T-helper 1 cell treated with Interleukin-12 subunit alpha and Interleukin-12 subunit beta and Interleukin-4 antibody, amounts not matched to agents 30 μg/mL and 1 μg/mL, for 36 hours (primary cell): ENCODE results near the gene MAP6.

Source experiments
- H3K27ac Mint-ChIP-seq: one replicate; pipeline ENCODE4 v1.8.0; 2021; ENCODE audit warnings: mild to moderate bottlenecking, mixed read lengths
- H3K27me3 Mint-ChIP-seq: one replicate; pipeline ENCODE4 v1.8.0; 2021; ENCODE audit warnings: low read depth, mixed read lengths
- H3K36me3 Mint-ChIP-seq: one replicate; pipeline ENCODE4 v1.8.0; 2021; ENCODE audit warnings: low read depth, mixed read lengths
- H3K4me1 Mint-ChIP-seq: one replicate; pipeline ENCODE4 v1.8.0; 2021; ENCODE audit warnings: low read depth, mixed read lengths
- H3K4me3 Mint-ChIP-seq: one replicate; pipeline ENCODE4 v1.8.0; 2021; ENCODE audit warnings: mild to moderate bottlenecking, moderate library complexity, mixed read lengths
- H3K9me3 Mint-ChIP-seq: one replicate; pipeline ENCODE4 v1.8.0; 2021; ENCODE audit warnings: mixed read lengths

The MAP6 gene

GRCh38 chr11:75631086-75631730 lies 37.6 kb downstream of the MAP6 start:
- Mint-ChIP-seq H3K27ac (no peak overlapping the region), H3K9me3 (no peaks in the 10 kb centered on the region), H3K27me3 (peaks cover 64% of the 10 kb centered on the region), H3K4me3 (no peak overlapping the region), H3K36me3 (no peaks in the 10 kb centered on the region), H3K4me1 (no peaks in the 10 kb centered on the region)

- no peak overlapping the region for H3K27ac Mint-ChIP-seq
- H3K27me3 Mint-ChIP-seq: peaks cover 47% of the 10 kb centered on the region
- no peak overlapping the region for H3K4me3 Mint-ChIP-seq
- no peaks in the 10 kb centered on the region for H3K36me3 Mint-ChIP-seq
- H3K9me3 Mint-ChIP-seq: no peaks in the 10 kb centered on the region
- H3K4me1 Mint-ChIP-seq: no peaks in the 10 kb centered on the region
Measured at GRCh38 chr11:75627906-75628668, 40.8 kb downstream of the MAP6 start.

- Mint-ChIP-seq H3K27ac (no peak overlapping the region), H3K36me3 (no peaks in the 10 kb centered on the region), H3K9me3 (no peaks in the 10 kb centered on the region), H3K4me1 (no peaks in the 10 kb centered on the region), H3K27me3 (peaks cover 37% of the 10 kb centered on the region), H3K4me3 (no peak overlapping the region)
Measured at GRCh38 chr11:75626889-75627529, 41.8 kb downstream of the MAP6 start.

- Mint-ChIP-seq H3K4me3 (no peak overlapping the region), H3K27me3 (peaks cover 32% of the 10 kb centered on the region), H3K27ac (no peak overlapping the region), H3K4me1 (no peaks in the 10 kb centered on the region), H3K36me3 (no peaks in the 10 kb centered on the region), H3K9me3 (no peaks in the 10 kb centered on the region)
Measured at GRCh38 chr11:75625991-75626888, 42.6 kb downstream of the MAP6 start.

DNA sequence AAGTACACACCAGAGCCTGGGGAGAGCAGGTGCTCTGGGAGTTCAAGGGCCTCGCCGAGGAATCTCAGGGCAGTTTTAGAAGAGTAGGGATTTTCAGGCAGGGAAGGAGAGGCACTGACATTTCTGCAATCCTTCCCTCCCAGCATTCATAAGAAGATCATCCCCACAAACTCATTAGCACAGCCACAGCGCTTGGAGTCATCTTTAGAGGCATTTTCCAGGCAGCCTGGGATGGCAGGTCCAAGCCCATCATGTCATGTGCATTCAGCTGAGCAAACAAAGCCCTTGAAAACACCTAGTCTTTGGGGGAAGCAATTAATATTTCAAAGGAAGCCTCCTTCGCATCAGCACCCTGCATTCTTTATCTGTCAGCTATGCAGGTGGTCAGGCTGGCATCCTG lies 43.8 kb downstream of the MAP6 start:
- no peaks in the 10 kb centered on the region for H3K36me3 Mint-ChIP-seq
- H3K27me3 Mint-ChIP-seq: peaks cover 28% of the 10 kb centered on the region
- H3K27ac Mint-ChIP-seq: no peak overlapping the region
- H3K9me3 Mint-ChIP-seq: no peaks in the 10 kb centered on the region
- H3K4me3 Mint-ChIP-seq: no peak overlapping the region
- no peaks in the 10 kb centered on the region for H3K4me1 Mint-ChIP-seq

DNA sequence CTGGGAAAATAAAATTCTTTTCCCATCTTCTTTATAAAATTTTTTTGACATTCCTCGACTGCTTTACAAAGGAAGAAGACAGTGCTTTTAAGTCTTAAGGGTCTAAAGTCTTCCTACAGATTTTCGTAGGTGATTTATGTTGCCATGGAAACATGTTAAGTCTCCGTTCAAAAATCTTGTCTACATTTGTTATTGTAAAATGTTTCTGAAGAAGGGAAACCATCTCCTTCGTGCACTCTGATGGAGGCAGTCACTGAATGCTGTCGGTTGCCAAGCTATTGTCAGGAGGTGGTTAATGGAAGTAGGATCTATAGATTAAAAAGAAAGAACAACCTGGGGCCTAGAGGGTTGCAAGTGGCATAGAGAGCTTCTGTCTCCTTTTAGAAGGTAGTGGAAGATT lies 52.6 kb downstream of the MAP6 start:
- H3K4me1 Mint-ChIP-seq: no peaks in the 10 kb centered on the region
- peaks cover 24% of the 10 kb centered on the region for H3K27me3 Mint-ChIP-seq
- H3K4me3 Mint-ChIP-seq: no peak overlapping the region
- H3K36me3 Mint-ChIP-seq: no peaks in the 10 kb centered on the region
- H3K9me3 Mint-ChIP-seq: no peaks in the 10 kb centered on the region
- no peak overlapping the region for H3K27ac Mint-ChIP-seq

DNA sequence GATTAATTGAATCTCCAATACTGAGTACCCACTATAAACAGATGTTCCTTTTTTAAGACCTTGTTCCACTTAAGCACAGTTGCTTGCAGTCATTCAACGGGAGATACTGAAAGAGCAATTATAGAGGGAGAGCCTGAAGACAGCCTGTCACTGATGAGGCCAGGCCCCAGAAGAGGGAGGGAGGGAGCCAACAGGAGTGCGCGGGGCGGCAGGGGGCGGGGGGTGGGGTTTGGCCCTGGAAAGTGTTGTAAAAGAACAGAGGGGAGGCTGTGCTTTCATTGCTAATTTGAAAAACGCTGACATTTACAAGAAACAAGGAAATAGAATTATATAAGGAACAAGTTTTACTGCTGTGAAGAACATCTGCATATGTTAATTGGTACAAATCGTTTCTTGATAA lies 53.1 kb downstream of the MAP6 start:
- no peaks in the 10 kb centered on the region for H3K36me3 Mint-ChIP-seq
- no peaks in the 10 kb centered on the region for H3K9me3 Mint-ChIP-seq
- peaks cover 21% of the 10 kb centered on the region for H3K27me3 Mint-ChIP-seq
- H3K4me3 Mint-ChIP-seq: no peak overlapping the region
- H3K4me1 Mint-ChIP-seq: no peaks in the 10 kb centered on the region
- no peak overlapping the region for H3K27ac Mint-ChIP-seq

DNA sequence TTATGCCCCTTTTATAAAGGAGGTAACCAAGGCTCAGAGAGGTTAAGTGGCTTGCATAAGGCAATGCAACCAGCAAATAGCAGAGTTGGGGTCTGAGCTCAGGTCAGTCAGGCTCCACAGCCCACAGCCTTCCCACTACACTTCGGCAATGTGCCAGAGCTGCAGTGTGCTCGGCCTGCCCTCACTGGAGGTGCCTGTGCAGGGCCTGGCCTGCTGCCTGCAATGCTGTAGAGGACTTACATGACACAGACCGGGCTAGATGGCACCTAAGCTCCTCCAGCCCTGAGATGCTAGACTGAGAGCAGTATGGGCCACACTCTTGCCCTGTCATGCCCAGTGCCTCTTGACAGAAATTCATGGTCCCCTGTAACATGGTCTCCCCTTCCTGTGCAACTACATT lies 57.0 kb downstream of the MAP6 start:
- H3K9me3 Mint-ChIP-seq: no peaks in the 10 kb centered on the region
- no peak overlapping the region for H3K4me3 Mint-ChIP-seq
- H3K36me3 Mint-ChIP-seq: no peaks in the 10 kb centered on the region
- no peaks in the 10 kb centered on the region for H3K4me1 Mint-ChIP-seq
- H3K27me3 Mint-ChIP-seq: peaks cover 17% of the 10 kb centered on the region
- H3K27ac Mint-ChIP-seq: no peak overlapping the region

GRCh38 chr11:75606099-75606498 lies 62.7 kb downstream of the MAP6 start:
- Mint-ChIP-seq H3K9me3 (no peaks in the 10 kb centered on the region), H3K27ac (no peak overlapping the region), H3K4me1 (peaks cover 1% of the 10 kb centered on the region), H3K36me3 (no peaks in the 10 kb centered on the region), H3K4me3 (no peak overlapping the region), H3K27me3 (peaks cover 27% of the 10 kb centered on the region)

GRCh38 chr11:75603791-75604736 lies 64.8 kb downstream of the MAP6 start:
- H3K9me3 Mint-ChIP-seq: no peaks in the 10 kb centered on the region
- H3K36me3 Mint-ChIP-seq: no peaks in the 10 kb centered on the region
- no peak overlapping the region for H3K4me3 Mint-ChIP-seq
- peaks cover 25% of the 10 kb centered on the region for H3K27me3 Mint-ChIP-seq
- H3K27ac Mint-ChIP-seq: no peak overlapping the region
- peaks cover 1% of the 10 kb centered on the region for H3K4me1 Mint-ChIP-seq

DNA sequence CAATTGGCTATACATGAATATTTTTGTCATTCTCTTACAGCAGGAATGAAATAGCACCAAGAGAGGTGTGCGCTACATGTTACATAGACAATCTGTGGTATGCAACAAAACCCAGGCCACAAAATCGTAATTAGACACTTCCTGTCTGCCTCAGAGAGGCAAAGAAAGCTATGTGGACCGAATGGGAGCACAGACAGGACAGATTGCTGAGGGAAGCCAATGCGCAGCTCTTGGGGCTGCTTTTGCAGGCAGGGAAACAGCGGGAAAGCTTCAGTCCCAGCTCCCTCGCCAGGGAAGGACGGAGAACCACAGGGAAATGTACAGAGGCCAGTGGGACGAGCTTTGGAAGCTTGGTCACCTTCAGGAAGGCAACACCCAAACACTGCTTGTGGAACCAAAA lies 65.9 kb downstream of the MAP6 start:
- peaks cover 30% of the 10 kb centered on the region for H3K27me3 Mint-ChIP-seq
- H3K4me1 Mint-ChIP-seq: peaks cover 1% of the 10 kb centered on the region
- H3K36me3 Mint-ChIP-seq: no peaks in the 10 kb centered on the region
- peak overlapping the region; percentile 45 for H3K27ac Mint-ChIP-seq
- H3K4me3 Mint-ChIP-seq: no peak overlapping the region
- H3K9me3 Mint-ChIP-seq: no peaks in the 10 kb centered on the region

DNA sequence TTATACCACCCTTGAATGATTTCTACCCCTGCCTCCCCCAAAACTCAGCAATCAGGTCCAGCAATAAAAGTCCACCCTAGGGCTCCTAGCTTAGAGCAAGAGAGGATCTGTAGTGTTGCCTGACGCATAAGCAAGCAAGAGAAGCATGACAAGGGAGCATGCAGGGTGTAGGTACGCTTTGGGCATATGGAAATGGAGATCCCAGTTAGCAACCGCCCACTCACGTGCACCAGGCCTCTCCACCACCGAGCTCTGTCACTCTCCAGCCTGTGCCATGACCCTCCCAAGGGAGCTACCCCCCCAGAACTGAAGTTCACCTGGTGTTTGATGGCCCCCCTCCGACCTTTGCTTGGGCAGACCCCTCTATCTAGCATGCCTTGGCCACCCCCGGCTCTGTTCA lies 67.3 kb downstream of the MAP6 start:
- no peak overlapping the region for H3K27ac Mint-ChIP-seq

DNA sequence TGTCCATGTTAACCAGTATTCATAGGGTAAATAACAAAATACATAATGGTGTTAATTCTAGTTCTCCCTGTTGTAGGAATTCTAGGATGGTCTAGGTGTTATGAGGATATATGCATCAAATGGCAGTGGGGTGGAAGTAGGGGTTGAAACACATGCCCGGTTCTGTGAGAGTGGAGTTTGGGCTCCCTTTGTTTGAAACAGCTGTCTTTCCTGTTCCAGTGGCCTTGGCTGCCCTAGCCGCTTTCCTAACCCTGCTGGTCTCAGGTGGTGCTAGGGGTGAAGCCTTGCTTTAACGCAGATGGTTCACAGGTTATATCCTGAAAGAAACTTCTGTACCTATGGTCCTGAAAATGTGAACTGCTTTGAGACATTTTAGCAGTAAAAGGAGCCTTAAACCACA lies 68.5 kb downstream of the MAP6 start:
- no peaks in the 10 kb centered on the region for H3K36me3 Mint-ChIP-seq
- H3K9me3 Mint-ChIP-seq: no peaks in the 10 kb centered on the region
- no peak overlapping the region for H3K27ac Mint-ChIP-seq
- H3K4me3 Mint-ChIP-seq: no peak overlapping the region
- peaks cover 33% of the 10 kb centered on the region for H3K27me3 Mint-ChIP-seq
- peaks cover 1% of the 10 kb centered on the region for H3K4me1 Mint-ChIP-seq

More for the DNA sequence above, 67.3 kb downstream of the MAP6 start:
- Mint-ChIP-seq H3K4me3 (no peak overlapping the region), H3K9me3 (no peaks in the 10 kb centered on the region), H3K36me3 (no peaks in the 10 kb centered on the region), H3K4me1 (peaks cover 1% of the 10 kb centered on the region), H3K27me3 (peaks cover 26% of the 10 kb centered on the region)
